Heart left ventricle (tissue), 13 donors: Measurements from ENCODE around the gene ASIC3.

ENCODE experiments used
- POLR2A ChIP-seq, 2 donors: fragments of 450-650 bp; IDR thresholded peaks; one replicate each; pipeline ENCODE4 v1.6.1; 2017; ENCODE audit warnings: antibody characterized with exemption in 2 of 2, mild to moderate bottlenecking in 2 of 2, moderate library complexity in 2 of 2
- TF ChIP-seq, protein P1 (sequence below), 12 donors: fragments of 200-600 bp; sonication (generic) in 4 of 12; IDR thresholded peaks; one replicate each; pipeline versions ENCODE4 v1.5.0 to v1.8.0; 2018 to 2022; ENCODE audit warnings: antibody characterized with exemption in 12 of 12, mild to moderate bottlenecking in 5 of 12
- donor health status: ischemic (EF 13 %, LVEDD 7.1; RV severe dilation, severe dysfunction).
- donor health status: DM: no; HTN: yes; CAD: no.
- donor health status: DM: no; HTN: no; CAD: no.
- donor health status: ischemic (EF 25% LVEDD 6.9; RV normal size, moderate dysfunction).
- donor health status: ischemic (EF 25% LVEDD 5.7; RV mildly dilated, moderate dysfunction).
- donor health status: ischemic (EF 35%, LVEDD 5.7; RV mildly dilated, moderate dysfunction).
- donor health status: nonischemic (EF 11% LVEDD 7.7; RV severe dilation, severe dysfunction).
- donor health status: DM: yes; HTN: yes; CAD: no.
- donor health status: PGD.
- donor health status: ischemic (EF 29% LVEDD 5.4; RV normal size, mild dysfunction).
- donor health status: nonischemic (EF 23%, LVEDD 6.1; RV moderate dilation, normal function).

DNA sequence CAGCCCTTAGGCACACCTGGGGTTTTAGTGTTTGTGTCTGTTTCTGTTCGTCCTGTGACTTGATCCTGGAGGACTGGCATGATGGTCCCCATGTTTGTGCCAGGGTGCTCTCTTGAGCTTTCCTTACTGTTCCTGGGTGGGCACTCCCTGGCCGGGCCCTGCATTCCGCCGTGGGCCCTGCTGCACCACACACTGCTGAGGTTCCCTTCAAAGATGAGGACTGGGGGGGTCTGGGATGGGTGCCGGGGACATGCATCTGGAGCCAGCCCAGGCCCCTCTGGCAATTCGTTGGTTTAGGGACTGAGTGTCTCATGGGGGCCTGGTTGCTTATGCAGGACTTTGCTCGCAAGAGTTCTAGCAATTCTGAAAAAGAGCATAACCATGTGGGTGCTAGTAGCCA, 42.7 kb downstream of the ASIC3 start:
- TF ChIP-seq, protein P1, sequence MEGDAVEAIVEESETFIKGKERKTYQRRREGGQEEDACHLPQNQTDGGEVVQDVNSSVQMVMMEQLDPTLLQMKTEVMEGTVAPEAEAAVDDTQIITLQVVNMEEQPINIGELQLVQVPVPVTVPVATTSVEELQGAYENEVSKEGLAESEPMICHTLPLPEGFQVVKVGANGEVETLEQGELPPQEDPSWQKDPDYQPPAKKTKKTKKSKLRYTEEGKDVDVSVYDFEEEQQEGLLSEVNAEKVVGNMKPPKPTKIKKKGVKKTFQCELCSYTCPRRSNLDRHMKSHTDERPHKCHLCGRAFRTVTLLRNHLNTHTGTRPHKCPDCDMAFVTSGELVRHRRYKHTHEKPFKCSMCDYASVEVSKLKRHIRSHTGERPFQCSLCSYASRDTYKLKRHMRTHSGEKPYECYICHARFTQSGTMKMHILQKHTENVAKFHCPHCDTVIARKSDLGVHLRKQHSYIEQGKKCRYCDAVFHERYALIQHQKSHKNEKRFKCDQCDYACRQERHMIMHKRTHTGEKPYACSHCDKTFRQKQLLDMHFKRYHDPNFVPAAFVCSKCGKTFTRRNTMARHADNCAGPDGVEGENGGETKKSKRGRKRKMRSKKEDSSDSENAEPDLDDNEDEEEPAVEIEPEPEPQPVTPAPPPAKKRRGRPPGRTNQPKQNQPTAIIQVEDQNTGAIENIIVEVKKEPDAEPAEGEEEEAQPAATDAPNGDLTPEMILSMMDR (IDR thresholded peaks at IDR 0.05), result no peak
- TF ChIP-seq POLR2A (IDR thresholded peaks at IDR 0.05), result no peak
